Measurements from ENCODE around the gene ATP2B2.

The ATP2B2 gene

GRCh38 chr3:10518506-10519150, 13.2 kb upstream of the ATP2B2 start:
- no peaks in the 10 kb centered on the region for H3K9me3 ChIP-seq (replicated peaks; ENCODE audit: low read length)
- peak overlapping the region; percentile 49 for H3K9ac ChIP-seq (ENCODE audit: low read depth, low read length)
- H3K36me3 ChIP-seq (ENCODE audit: insufficient read depth, low read length), result no peaks in the 10 kb centered on the region
- H3K4me1 ChIP-seq (ENCODE audit: control insufficient read depth, insufficient read depth, low read length), result peaks cover 13% of the 10 kb centered on the region
- peaks cover 60% of the 10 kb centered on the region for H3K27me3 ChIP-seq (ENCODE audit: control insufficient read depth, insufficient read depth, low read length)
- H3K4me2 ChIP-seq (ENCODE audit: low read length), result no peak overlapping the region
- no peak overlapping the region for H3K4me3 ChIP-seq (ENCODE audit: low read length)

- Histone ChIP-seq H3K4me2 (ENCODE audit: low read length) (no peak overlapping the region), H3K9ac (ENCODE audit: low read depth, low read length) (no peak overlapping the region), H3K4me3 (ENCODE audit: low read length) (no peak overlapping the region), H3K27me3 (ENCODE audit: control insufficient read depth, insufficient read depth, low read length) (peaks cover 54% of the 10 kb centered on the region), H3K4me1 (ENCODE audit: control insufficient read depth, insufficient read depth, low read length) (peaks cover 13% of the 10 kb centered on the region), H3K36me3 (ENCODE audit: insufficient read depth, low read length) (no peaks in the 10 kb centered on the region), H3K9me3 (replicated peaks; ENCODE audit: low read length) (no peaks in the 10 kb centered on the region)
Observed at GRCh38 chr3:10517627-10518026, 12.2 kb upstream of the ATP2B2 start.

- Histone ChIP-seq H3K4me3 (ENCODE audit: low read length) (no peak overlapping the region), H3K27me3 (ENCODE audit: control insufficient read depth, insufficient read depth, low read length) (peaks cover 48% of the 10 kb centered on the region), H3K9ac (ENCODE audit: low read depth, low read length) (no peak overlapping the region), H3K4me1 (ENCODE audit: control insufficient read depth, insufficient read depth, low read length) (peaks cover 13% of the 10 kb centered on the region), H3K9me3 (replicated peaks; ENCODE audit: low read length) (no peaks in the 10 kb centered on the region), H3K4me2 (ENCODE audit: low read length) (no peak overlapping the region), H3K36me3 (ENCODE audit: insufficient read depth, low read length) (no peaks in the 10 kb centered on the region)
Observed at GRCh38 chr3:10516544-10517452, 11.4 kb upstream of the ATP2B2 start.

GRCh38 chr3:10515884-10516495, 10.6 kb upstream of the ATP2B2 start:
- H3K27me3 ChIP-seq (ENCODE audit: control insufficient read depth, insufficient read depth, low read length), result peaks cover 43% of the 10 kb centered on the region
- no peaks in the 10 kb centered on the region for H3K36me3 ChIP-seq (ENCODE audit: insufficient read depth, low read length)
- H3K4me2 ChIP-seq (ENCODE audit: low read length), result no peak overlapping the region
- no peak overlapping the region for H3K4me3 ChIP-seq (ENCODE audit: low read length)
- H3K4me1 ChIP-seq (ENCODE audit: control insufficient read depth, insufficient read depth, low read length), result peaks cover 13% of the 10 kb centered on the region
- no peaks in the 10 kb centered on the region for H3K9me3 ChIP-seq (replicated peaks; ENCODE audit: low read length)
- no peak overlapping the region for H3K9ac ChIP-seq (ENCODE audit: low read depth, low read length)

GRCh38 chr3:10515396-10515795, 10.0 kb upstream of the ATP2B2 start:
- no peaks in the 10 kb centered on the region for H3K9me3 ChIP-seq (replicated peaks; ENCODE audit: low read length)
- H3K4me2 ChIP-seq (ENCODE audit: low read length), result no peak overlapping the region
- H3K36me3 ChIP-seq (ENCODE audit: insufficient read depth, low read length), result no peaks in the 10 kb centered on the region
- H3K9ac ChIP-seq (ENCODE audit: low read depth, low read length), result no peak overlapping the region
- peaks cover 44% of the 10 kb centered on the region for H3K27me3 ChIP-seq (ENCODE audit: control insufficient read depth, insufficient read depth, low read length)
- H3K4me1 ChIP-seq (ENCODE audit: control insufficient read depth, insufficient read depth, low read length), result peaks cover 13% of the 10 kb centered on the region
- no peak overlapping the region for H3K4me3 ChIP-seq (ENCODE audit: low read length)

- Histone ChIP-seq H3K9me3 (replicated peaks; ENCODE audit: low read length) (no peaks in the 10 kb centered on the region), H3K4me2 (ENCODE audit: low read length) (no peak overlapping the region), H3K9ac (ENCODE audit: low read depth, low read length) (no peak overlapping the region), H3K36me3 (ENCODE audit: insufficient read depth, low read length) (no peaks in the 10 kb centered on the region), H3K27me3 (ENCODE audit: control insufficient read depth, insufficient read depth, low read length) (peaks cover 41% of the 10 kb centered on the region), H3K4me1 (ENCODE audit: control insufficient read depth, insufficient read depth, low read length) (peaks cover 13% of the 10 kb centered on the region), H3K4me3 (ENCODE audit: low read length) (no peak overlapping the region)
Observed at GRCh38 chr3:10514407-10515069, 9.2 kb upstream of the ATP2B2 start.

- H3K4me3 ChIP-seq (ENCODE audit: low read length), result no peak overlapping the region
- peaks cover 3% of the 10 kb centered on the region for H3K4me1 ChIP-seq (ENCODE audit: control insufficient read depth, insufficient read depth, low read length)
- no peaks in the 10 kb centered on the region for H3K9me3 ChIP-seq (replicated peaks; ENCODE audit: low read length)
- H3K36me3 ChIP-seq (ENCODE audit: insufficient read depth, low read length), result no peaks in the 10 kb centered on the region
- H3K4me2 ChIP-seq (ENCODE audit: low read length), result no peak overlapping the region
- H3K27me3 ChIP-seq (ENCODE audit: control insufficient read depth, insufficient read depth, low read length), result peaks cover 41% of the 10 kb centered on the region
- H3K9ac ChIP-seq (ENCODE audit: low read depth, low read length), result no peak overlapping the region
Observed at GRCh38 chr3:10513306-10513705, 7.9 kb upstream of the ATP2B2 start.

- Histone ChIP-seq H3K27me3 (ENCODE audit: control insufficient read depth, insufficient read depth, low read length) (peaks cover 43% of the 10 kb centered on the region), H3K4me3 (ENCODE audit: low read length) (no peak overlapping the region), H3K9ac (ENCODE audit: low read depth, low read length) (no peak overlapping the region), H3K4me1 (ENCODE audit: control insufficient read depth, insufficient read depth, low read length) (no peaks in the 10 kb centered on the region), H3K36me3 (ENCODE audit: insufficient read depth, low read length) (no peaks in the 10 kb centered on the region), H3K4me2 (ENCODE audit: low read length) (no peak overlapping the region), H3K9me3 (replicated peaks; ENCODE audit: low read length) (no peaks in the 10 kb centered on the region)
Observed at GRCh38 chr3:10512687-10513086, 7.3 kb upstream of the ATP2B2 start.

GRCh38 chr3:10511809-10512494, 6.6 kb upstream of the ATP2B2 start:
- Histone ChIP-seq H3K4me2 (ENCODE audit: low read length) (no peak overlapping the region), H3K4me1 (ENCODE audit: control insufficient read depth, insufficient read depth, low read length) (no peaks in the 10 kb centered on the region), H3K36me3 (ENCODE audit: insufficient read depth, low read length) (no peaks in the 10 kb centered on the region), H3K9ac (ENCODE audit: low read depth, low read length) (no peak overlapping the region), H3K4me3 (ENCODE audit: low read length) (no peak overlapping the region), H3K27me3 (ENCODE audit: control insufficient read depth, insufficient read depth, low read length) (peaks cover 40% of the 10 kb centered on the region), H3K9me3 (replicated peaks; ENCODE audit: low read length) (no peaks in the 10 kb centered on the region)

GRCh38 chr3:10510743-10511432, 5.5 kb upstream of the ATP2B2 start:
- Histone ChIP-seq H3K4me3 (ENCODE audit: low read length) (no peak overlapping the region), H3K27me3 (ENCODE audit: control insufficient read depth, insufficient read depth, low read length) (peaks cover 39% of the 10 kb centered on the region), H3K4me2 (ENCODE audit: low read length) (no peak overlapping the region), H3K4me1 (ENCODE audit: control insufficient read depth, insufficient read depth, low read length) (no peaks in the 10 kb centered on the region), H3K9me3 (replicated peaks; ENCODE audit: low read length) (no peaks in the 10 kb centered on the region), H3K36me3 (ENCODE audit: insufficient read depth, low read length) (no peaks in the 10 kb centered on the region), H3K9ac (ENCODE audit: low read depth, low read length) (no peak overlapping the region)
